ENCODE results near the gene PRRC2B. TPM values are rescaled to one million over a fixed set of nuclear protein-coding genes. Genes with fewer than 3 reads are reported as not detected.
"Not testable (repeated sequence)": the region's sequence is repeated elsewhere in the genome, so short reads cannot be mapped to it uniquely, and the experiment has no call there.

Gene PRRC2B
- 100 to 1,000 TPM in 11 of 12 donors, 10 to 100 TPM in 1; 96.2 to 239 (median 143) TPM for polyA plus RNA-seq (ENCODE audit: insufficient read length in 12 of 12)
- long read RNA-seq, donor 1, full-length matches to known transcripts: 7 of 81 reads
- long read RNA-seq, donor 1, partial matches to known transcripts: 74 of 81 reads
- long read RNA-seq, donor 1, other reads (novel, unspliced or antisense): 0 of 81 reads
- long read RNA-seq, donor 2, full-length matches to known transcripts: 6 of 16 reads
- long read RNA-seq, donor 2, partial matches to known transcripts: 10 of 16 reads
- long read RNA-seq, donor 2, other reads (novel, unspliced or antisense): 0 of 16 reads
- long read RNA-seq, donor 3, full-length matches to known transcripts: 1 of 13 reads
- long read RNA-seq, donor 3, partial matches to known transcripts: 12 of 13 reads
- long read RNA-seq, donor 3, other reads (novel, unspliced or antisense): 0 of 13 reads
- long read RNA-seq, donor 4, full-length matches to known transcripts: 3 of 49 reads
- long read RNA-seq, donor 4, partial matches to known transcripts: 46 of 49 reads
- long read RNA-seq, donor 4, other reads (novel, unspliced or antisense): 0 of 49 reads
- long read RNA-seq, donor 5: 0 reads
- long read RNA-seq, donor 6, full-length matches to known transcripts: 4 of 11 reads
- long read RNA-seq, donor 6, partial matches to known transcripts: 7 of 11 reads
- long read RNA-seq, donor 6, other reads (novel, unspliced or antisense): 0 of 11 reads
- long read RNA-seq, donor 7, full-length matches to known transcripts: 2 of 14 reads
- long read RNA-seq, donor 7, partial matches to known transcripts: 12 of 14 reads
- long read RNA-seq, donor 7, other reads (novel, unspliced or antisense): 0 of 14 reads
- long read RNA-seq, donor 8, full-length matches to known transcripts: 5 of 100 reads
- long read RNA-seq, donor 8, partial matches to known transcripts: 95 of 100 reads
- long read RNA-seq, donor 8, other reads (novel, unspliced or antisense): 0 of 100 reads
- long read RNA-seq, donor 9, full-length matches to known transcripts: 4 of 9 reads
- long read RNA-seq, donor 9, partial matches to known transcripts: 5 of 9 reads
- long read RNA-seq, donor 9, other reads (novel, unspliced or antisense): 0 of 9 reads
- long read RNA-seq, donor 10, full-length matches to known transcripts: 4 of 40 reads
- long read RNA-seq, donor 10, partial matches to known transcripts: 36 of 40 reads
- long read RNA-seq, donor 10, other reads (novel, unspliced or antisense): 0 of 40 reads
- long read RNA-seq, donor 11, full-length matches to known transcripts: 5 of 40 reads
- long read RNA-seq, donor 11, partial matches to known transcripts: 35 of 40 reads
- long read RNA-seq, donor 11, other reads (novel, unspliced or antisense): 0 of 40 reads

GRCh38 chr9:131393622-131394463, at the start of gene PRRC2B:
Gene PRRC2B (plus strand): TSS chr9:131394086. CDS start chr9:131430145, 36,059 bp downstream.
- peak; percentile 82 for DNase-seq

GRCh38 chr9:131344931-131345535, 48.9 kb upstream of the PRRC2B start:
- not testable (repeated sequence) for DNase-seq

- no peak for DNase-seq
These were observed 47.3 kb upstream of the PRRC2B start for GRCh38 chr9:131346559-131346958.

- DNase-seq: no peak
These were observed 46.4 kb upstream of the PRRC2B start for GRCh38 chr9:131347376-131348020.

- DNase-seq: no peak
These were observed 45.0 kb upstream of the PRRC2B start for GRCh38 chr9:131348631-131349521.

GRCh38 chr9:131349522-131349880, 44.4 kb upstream of the PRRC2B start:
- DNase-seq: no peak

- peak; percentile 82 for DNase-seq
These were observed 43.9 kb upstream of the PRRC2B start for GRCh38 chr9:131349881-131350563.

- DNase-seq: not testable (repeated sequence)
These were observed 37.4 kb upstream of the PRRC2B start for GRCh38 chr9:131356479-131356878.

GRCh38 chr9:131358556-131358955, 35.3 kb upstream of the PRRC2B start:
- DNase-seq: no peak

- no peak for DNase-seq
These were observed 32.6 kb upstream of the PRRC2B start for GRCh38 chr9:131361202-131361833.

- DNase-seq: no peak
These were observed 28.3 kb upstream of the PRRC2B start for GRCh38 chr9:131365546-131365945.

- DNase-seq: peak; percentile 36
These were observed 27.0 kb upstream of the PRRC2B start for GRCh38 chr9:131366761-131367401.

- DNase-seq: no peak
These were observed 26.4 kb upstream of the PRRC2B start for GRCh38 chr9:131367450-131367849.

- no peak for DNase-seq
These were observed 23.2 kb upstream of the PRRC2B start for GRCh38 chr9:131370638-131371037.

- not testable (repeated sequence) for DNase-seq
These were observed 21.3 kb upstream of the PRRC2B start for GRCh38 chr9:131372599-131372973.

GRCh38 chr9:131374638-131375037, 19.2 kb upstream of the PRRC2B start:
- DNase-seq: not testable (repeated sequence)

GRCh38 chr9:131379056-131379455, 14.8 kb upstream of the PRRC2B start:
- no peak for DNase-seq
